Right kidney (tissue), 1 donor: ENCODE measurements around the gene CTNNA3.

Experiments
- DNase-seq: peaks from one replicate; pipeline ENCODE4 v3.0.0-alpha.2; 2016

The CTNNA3 gene

GRCh38 chr10:67112765-67113164, 583.2 kb downstream of the CTNNA3 start:
- no peak for DNase-seq

DNA sequence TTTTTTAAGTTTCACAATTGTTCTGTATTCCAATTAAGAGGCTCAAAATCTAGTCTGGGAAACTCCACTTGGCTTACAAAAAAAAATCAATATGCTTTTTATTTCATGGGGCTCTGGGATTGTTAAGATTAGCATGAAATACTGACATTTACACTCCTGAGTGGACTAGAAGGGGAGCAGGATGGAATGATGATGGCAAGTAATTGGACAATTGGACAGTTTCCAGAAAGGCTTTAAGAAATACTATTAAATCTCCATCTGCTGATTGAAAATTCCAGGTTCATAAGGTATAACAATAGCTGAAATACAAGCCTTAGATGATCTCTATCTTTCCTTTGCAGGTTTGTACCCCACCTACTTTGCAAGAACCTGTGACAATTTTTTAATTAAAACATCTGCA, 585.7 kb downstream of the CTNNA3 start:
- no peak for DNase-seq

- no peak for DNase-seq
Measured at GRCh38 chr10:67107670-67108069, 588.3 kb downstream of the CTNNA3 start.

- no peak for DNase-seq
Measured at GRCh38 chr10:67100951-67101350, 595.0 kb downstream of the CTNNA3 start.

DNA sequence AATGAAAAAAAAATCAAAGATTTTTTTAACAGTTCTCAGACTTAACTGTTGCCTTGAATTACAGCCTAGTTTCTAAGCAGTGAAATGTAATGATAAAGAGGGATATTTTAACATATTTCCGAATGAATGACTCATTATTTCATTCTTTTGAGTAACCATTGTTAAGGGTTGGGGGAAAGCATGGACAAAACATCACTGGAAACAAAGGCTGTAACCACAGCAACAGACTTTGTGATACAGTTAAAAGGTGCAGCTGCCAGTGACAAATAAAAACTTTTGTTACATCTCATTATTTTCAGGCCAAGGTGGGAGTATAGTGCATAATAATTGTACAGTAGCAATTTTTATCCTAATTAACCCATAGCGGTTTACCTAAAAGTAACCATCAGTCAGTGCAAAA, 597.5 kb downstream of the CTNNA3 start:
- DNase-seq = no peak

GRCh38 chr10:67095531-67095930, 600.5 kb downstream of the CTNNA3 start:
- no peak for DNase-seq

- DNase-seq = no peak
Measured at GRCh38 chr10:67088036-67088435, 608.0 kb downstream of the CTNNA3 start.

DNA sequence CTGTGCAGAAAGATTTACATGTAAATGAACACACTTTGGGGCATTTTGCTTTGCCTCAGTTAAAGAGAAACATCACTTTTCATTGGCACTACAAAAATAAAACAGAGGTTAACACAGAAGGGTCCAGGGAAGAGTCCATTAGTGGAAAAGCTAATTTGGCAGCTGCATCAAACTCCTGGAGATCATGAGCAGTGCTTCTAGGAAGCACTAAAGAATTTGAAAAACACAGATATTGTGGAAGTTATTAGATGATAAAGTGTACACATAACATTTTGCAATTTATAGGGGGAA, 608.9 kb downstream of the CTNNA3 start:
- DNase-seq = no peak

GRCh38 chr10:67086327-67087134, 609.5 kb downstream of the CTNNA3 start:
- DNase-seq = no peak

GRCh38 chr10:67079126-67079525, 616.9 kb downstream of the CTNNA3 start:
- no peak for DNase-seq

GRCh38 chr10:67077376-67077775, 618.6 kb downstream of the CTNNA3 start:
- DNase-seq = no peak

GRCh38 chr10:67076144-67076543, 619.9 kb downstream of the CTNNA3 start:
- DNase-seq = no peak

GRCh38 chr10:67075491-67075971, 620.5 kb downstream of the CTNNA3 start:
- no peak for DNase-seq

GRCh38 chr10:67072654-67073053, 623.3 kb downstream of the CTNNA3 start:
- no peak for DNase-seq

DNA sequence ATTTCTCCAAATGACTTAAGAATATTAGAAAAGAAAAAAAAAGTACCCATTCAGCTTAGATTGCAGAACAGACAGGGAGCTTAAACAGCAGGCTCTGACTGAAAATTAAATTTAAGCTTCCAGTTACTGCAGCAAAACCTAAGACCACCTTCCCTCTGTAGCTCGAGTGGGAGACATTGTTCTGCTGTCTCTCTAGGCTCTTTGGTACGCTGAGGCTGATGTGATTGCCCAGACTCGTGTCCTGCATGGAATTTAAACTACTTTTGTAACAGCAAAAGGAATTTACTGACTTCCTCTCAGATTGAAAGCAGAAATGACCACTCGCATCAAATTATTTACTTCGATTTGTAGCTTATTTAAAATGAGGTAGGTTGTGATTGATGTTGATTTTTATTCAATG, 645.6 kb downstream of the CTNNA3 start:
- no peak for DNase-seq

DNA sequence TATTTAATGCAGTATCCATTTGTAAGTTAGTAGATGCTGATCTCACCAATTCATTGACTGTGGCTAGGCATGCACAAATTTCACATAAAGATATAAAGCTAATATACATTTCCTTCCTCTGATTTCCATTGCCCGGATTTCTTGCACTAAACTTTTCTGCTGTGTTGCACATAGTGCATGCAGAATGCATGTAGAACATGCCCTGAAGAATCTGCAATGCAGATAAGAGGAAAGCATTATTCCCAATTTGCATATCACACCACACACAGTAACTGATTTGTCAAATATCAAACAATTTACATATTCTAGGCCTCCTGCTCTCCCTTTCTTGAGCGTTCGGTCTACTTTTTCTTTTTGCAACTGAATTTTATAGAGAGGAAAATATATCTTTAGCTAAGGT, 646.0 kb downstream of the CTNNA3 start:
- no peak for DNase-seq

- no peak for DNase-seq
Measured at GRCh38 chr10:67046507-67046906, 649.5 kb downstream of the CTNNA3 start.

DNA sequence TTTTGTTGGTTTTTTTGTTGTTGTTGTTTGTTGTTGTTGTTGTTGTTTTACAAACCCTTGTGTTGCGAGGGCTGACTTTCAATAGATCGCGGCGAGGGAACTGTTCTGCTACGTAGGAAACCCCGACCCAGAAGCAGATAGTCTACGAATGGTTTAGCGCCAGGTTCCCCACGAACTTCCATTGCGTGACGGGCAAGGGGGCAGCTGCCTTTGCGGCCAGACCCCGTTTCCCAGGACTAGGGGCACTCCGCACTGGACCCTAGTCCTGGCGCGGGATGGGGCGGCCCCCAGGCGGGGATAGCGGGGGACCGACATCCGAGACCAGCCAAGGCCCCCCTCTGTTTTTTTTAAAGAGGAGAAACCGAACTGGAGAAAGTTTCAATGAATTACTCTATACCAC, 650.6 kb downstream of the CTNNA3 start:
- DNase-seq = no peak

DNA sequence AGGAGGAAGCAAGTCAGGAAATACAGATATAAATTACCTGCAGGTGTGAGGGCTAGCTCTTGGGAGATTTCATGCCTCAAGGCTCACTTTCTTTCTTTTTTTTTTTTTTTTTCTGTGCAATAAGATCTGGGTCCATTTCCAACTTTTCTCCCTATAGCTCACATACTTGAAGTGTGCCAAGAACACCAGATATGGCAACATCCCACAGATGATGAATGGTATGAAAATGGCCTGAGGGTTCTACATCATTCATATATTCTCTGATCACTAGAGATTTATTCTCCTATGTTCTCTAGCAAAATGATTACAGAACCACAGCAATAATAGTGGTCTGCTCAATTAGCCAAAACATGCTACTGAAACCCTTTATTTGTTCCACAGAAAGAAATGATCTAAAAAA, 653.0 kb downstream of the CTNNA3 start:
- no peak for DNase-seq

GRCh38 chr10:67036808-67037207, 659.2 kb downstream of the CTNNA3 start:
- no peak for DNase-seq

DNA sequence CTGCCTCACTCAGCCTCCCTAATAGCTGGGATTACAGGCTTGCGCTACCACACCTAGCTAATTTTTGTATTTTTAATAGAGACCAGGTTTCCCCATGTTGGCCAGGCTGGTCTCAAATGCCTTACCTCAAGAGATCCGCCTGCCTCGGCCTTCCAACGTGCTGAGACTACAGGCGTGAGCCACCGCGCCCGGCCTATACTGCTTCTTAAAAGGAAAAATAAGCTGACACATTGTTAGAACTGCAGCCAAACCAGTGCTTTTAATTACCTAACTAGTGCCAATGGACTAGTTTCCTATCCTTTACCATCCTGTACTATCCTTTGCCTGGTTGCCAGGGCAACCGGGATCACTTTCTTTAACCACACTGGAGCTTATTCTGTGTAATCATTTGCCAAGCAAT, 662.1 kb downstream of the CTNNA3 start:
- DNase-seq = no peak

GRCh38 chr10:67022099-67022498, 673.9 kb downstream of the CTNNA3 start:
- DNase-seq = no peak

DNA sequence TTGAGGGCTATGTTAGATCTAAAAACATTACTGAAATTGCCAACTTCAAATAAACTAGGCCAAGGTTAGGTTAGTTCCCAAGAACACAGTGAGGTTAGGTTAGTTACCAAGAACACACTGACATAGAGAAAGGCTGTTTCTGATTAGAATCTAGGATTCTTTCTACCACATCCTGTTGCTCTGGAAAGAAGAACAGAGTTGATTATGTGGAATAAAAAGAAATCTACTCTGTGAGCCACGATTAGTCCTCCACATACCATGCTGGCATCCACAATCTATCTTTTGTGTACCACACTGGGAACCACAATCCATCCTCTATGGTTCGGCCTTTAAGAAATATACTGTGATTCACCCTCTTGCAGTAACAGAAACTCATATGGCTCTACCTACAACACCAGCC, 678.8 kb downstream of the CTNNA3 start:
- DNase-seq = no peak

- DNase-seq = no peak
Measured at GRCh38 chr10:67015225-67015624, 680.8 kb downstream of the CTNNA3 start.

GRCh38 chr10:67011981-67012380, 684.0 kb downstream of the CTNNA3 start:
- no peak for DNase-seq
